ENCODE measurements around the gene RGS14.

The RGS14 gene

DNA sequence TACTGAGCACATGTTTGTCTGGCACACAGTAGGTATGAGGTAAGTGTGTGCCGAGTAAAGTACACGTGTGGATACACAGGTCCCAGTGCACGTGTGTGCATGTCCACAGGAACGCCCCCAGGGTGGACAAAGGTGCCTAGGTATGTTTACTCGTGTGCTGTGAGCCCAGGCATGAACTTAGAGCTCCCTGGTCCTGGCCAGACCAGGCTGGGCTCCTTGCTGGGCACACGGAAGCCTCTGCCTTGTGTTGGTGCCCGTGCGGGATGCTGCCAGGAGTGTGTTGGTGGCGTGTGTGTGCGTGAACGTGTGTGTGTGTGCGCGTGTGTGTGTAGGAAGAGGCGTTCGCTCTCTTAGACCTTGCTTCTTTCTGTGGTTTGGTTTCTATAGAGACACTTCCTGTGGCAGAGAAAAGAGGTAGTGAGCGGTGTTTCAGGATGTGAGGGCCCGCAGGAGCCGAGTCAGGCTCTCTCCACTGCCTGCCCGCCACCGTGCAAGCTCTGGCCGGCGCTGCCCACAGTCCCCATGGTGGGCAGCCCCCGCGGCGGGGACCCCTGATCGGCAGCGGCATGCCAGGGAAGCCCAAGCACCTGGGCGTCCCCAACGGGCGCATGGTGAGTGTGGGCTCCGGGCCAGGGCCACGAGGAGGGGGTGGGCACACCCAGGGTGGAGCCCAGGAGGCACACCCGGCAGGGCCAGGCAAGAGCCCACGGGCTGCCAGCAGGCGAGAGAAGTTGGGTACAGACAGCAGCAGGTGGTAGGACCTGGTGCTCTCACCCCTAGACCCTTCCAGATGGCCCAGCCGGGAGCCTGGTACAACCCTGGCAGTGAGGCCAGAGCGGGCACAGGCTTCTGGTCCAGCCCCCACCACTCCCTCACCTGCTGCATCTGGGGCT lies at the start of gene RGS14:
Gene RGS14 (plus strand): TSS at position 466 of the 893 bp plus-strand sequence. CDS start 101 bp downstream, at position 567.
- Histone ChIP-seq H2AFZ (no peak within 1 kb of the TSS), H3K79me2 (no peaks in the 10 kb centered on the region), H3K27ac (no peak within 1 kb of the TSS), H3K36me3 (ENCODE audit: control insufficient read depth, insufficient read depth, low read length) (no peaks in the 10 kb centered on the region), H3K27me3 (ENCODE audit: control insufficient read depth, insufficient read depth, low read length) (no peaks in the 10 kb centered on the region), H3K4me3 (ENCODE audit: low read depth, low read length) (peak within 1 kb of the TSS; percentile 24), H3K4me1 (no peaks in the 10 kb centered on the region), H3K9ac (no peak within 1 kb of the TSS), H3K4me2 (ENCODE audit: low read length) (no peak within 1 kb of the TSS), H3K9me3 (ENCODE audit: control insufficient read depth, low read length) (no peaks in the 10 kb centered on the region)
- TF ChIP-seq, protein P1, sequence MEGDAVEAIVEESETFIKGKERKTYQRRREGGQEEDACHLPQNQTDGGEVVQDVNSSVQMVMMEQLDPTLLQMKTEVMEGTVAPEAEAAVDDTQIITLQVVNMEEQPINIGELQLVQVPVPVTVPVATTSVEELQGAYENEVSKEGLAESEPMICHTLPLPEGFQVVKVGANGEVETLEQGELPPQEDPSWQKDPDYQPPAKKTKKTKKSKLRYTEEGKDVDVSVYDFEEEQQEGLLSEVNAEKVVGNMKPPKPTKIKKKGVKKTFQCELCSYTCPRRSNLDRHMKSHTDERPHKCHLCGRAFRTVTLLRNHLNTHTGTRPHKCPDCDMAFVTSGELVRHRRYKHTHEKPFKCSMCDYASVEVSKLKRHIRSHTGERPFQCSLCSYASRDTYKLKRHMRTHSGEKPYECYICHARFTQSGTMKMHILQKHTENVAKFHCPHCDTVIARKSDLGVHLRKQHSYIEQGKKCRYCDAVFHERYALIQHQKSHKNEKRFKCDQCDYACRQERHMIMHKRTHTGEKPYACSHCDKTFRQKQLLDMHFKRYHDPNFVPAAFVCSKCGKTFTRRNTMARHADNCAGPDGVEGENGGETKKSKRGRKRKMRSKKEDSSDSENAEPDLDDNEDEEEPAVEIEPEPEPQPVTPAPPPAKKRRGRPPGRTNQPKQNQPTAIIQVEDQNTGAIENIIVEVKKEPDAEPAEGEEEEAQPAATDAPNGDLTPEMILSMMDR (IDR thresholded peaks at IDR 0.05) = no peak

DNA sequence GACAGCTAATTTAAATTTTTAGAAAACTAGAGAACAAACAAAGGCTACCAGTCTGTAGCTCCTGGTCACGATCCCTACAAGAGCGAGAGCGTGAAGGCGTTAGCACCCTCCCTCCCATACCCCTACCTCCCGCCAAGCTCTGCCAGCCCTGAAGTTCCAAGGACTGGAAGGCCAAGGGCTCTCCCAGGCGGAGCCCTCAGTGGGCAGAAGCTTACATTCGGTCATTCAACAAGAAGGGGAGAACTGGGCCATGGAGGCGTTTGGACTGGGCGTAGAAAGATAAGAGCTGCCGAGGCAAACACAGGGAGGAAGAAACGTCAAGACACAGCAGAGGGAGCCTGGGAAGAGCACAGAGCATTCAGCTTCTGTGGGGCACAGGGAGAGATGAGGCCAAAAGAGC lies 49.0 kb upstream of the RGS14 start:
- no peak overlapping the region for H2AFZ ChIP-seq
- no peak overlapping the region for H3K9ac ChIP-seq
- H3K27ac ChIP-seq = no peak overlapping the region
- peaks cover 20% of the 10 kb centered on the region for H3K4me1 ChIP-seq
- H3K4me3 ChIP-seq (ENCODE audit: low read depth, low read length) = no peak overlapping the region
- no peaks in the 10 kb centered on the region for H3K36me3 ChIP-seq (ENCODE audit: control insufficient read depth, insufficient read depth, low read length)
- no peak overlapping the region for H3K4me2 ChIP-seq (ENCODE audit: low read length)
- H3K27me3 ChIP-seq (ENCODE audit: control insufficient read depth, insufficient read depth, low read length) = no peaks in the 10 kb centered on the region
- TF ChIP-seq, protein P1 (IDR thresholded peaks at IDR 0.05) = no peak
- H3K9me3 ChIP-seq (ENCODE audit: control insufficient read depth, low read length) = no peaks in the 10 kb centered on the region
- peaks cover 7% of the 10 kb centered on the region for H3K79me2 ChIP-seq

DNA sequence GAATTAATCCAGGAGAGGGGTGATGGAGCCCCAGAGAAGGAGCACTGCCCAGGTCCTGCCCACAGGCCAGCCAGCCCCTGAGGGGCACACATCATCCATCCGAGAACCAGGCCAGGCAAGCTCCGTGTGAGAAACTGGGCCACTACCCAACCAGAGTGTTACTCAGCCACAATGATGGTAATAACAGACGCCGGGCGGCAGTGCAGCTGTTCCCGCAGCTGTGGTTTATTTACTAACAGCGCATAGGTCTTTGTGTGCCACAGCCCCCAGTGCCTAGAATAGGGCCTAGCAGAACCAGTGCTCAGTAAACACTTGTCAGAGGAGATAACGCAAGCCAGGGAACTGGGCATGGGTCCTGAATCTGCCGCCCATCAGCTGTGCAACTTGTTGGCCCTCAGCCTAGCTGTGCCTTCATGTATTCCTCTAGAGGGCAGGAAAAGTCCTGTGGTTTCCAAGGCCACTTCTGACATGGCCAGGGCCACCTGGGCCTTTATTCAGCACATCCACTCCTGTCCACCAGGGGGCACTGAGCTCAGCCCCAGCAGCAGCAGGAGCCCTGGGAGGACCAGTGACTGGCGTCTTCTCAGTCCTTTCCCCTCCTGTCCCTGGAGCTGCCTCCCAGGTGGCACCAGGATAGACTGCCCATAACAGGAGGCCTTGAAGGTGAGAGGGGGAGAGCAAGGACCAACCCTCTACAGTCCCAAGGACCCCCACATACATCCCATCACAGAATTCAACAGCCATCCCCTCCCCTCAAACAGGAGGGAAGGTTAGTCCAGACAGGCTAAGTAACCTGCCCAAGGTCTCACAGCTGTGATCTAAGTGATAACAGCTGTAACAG lies 48.2 kb upstream of the RGS14 start:
- Histone ChIP-seq H3K36me3 (ENCODE audit: control insufficient read depth, insufficient read depth, low read length) (no peaks in the 10 kb centered on the region), H3K79me2 (peaks cover 3% of the 10 kb centered on the region), H3K4me3 (ENCODE audit: low read depth, low read length) (no peak overlapping the region), H3K4me1 (peaks cover 14% of the 10 kb centered on the region), H3K4me2 (ENCODE audit: low read length) (no peak overlapping the region), H3K9me3 (ENCODE audit: control insufficient read depth, low read length) (no peaks in the 10 kb centered on the region), H3K9ac (no peak overlapping the region), H3K27ac (no peak overlapping the region), H3K27me3 (ENCODE audit: control insufficient read depth, insufficient read depth, low read length) (no peaks in the 10 kb centered on the region), H2AFZ (no peak overlapping the region)
- TF ChIP-seq, protein P1 (IDR thresholded peaks at IDR 0.05) = peak; percentile 83

- Histone ChIP-seq H3K9me3 (ENCODE audit: control insufficient read depth, low read length) (no peaks in the 10 kb centered on the region), H3K27me3 (ENCODE audit: control insufficient read depth, insufficient read depth, low read length) (no peaks in the 10 kb centered on the region), H2AFZ (no peak overlapping the region), H3K4me1 (peaks cover 10% of the 10 kb centered on the region), H3K4me2 (ENCODE audit: low read length) (no peak overlapping the region), H3K27ac (no peak overlapping the region), H3K4me3 (ENCODE audit: low read depth, low read length) (no peak overlapping the region), H3K79me2 (peaks cover 3% of the 10 kb centered on the region), H3K9ac (no peak overlapping the region), H3K36me3 (ENCODE audit: control insufficient read depth, insufficient read depth, low read length) (no peaks in the 10 kb centered on the region)
- TF ChIP-seq, protein P1 (IDR thresholded peaks at IDR 0.05) = no peak
Measured at GRCh38 chr5:177310332-177310731, 47.4 kb upstream of the RGS14 start.
